BJ (cell line): ENCODE measurements around the gene CCDC102A. TPM values are rescaled to one million over a fixed set of nuclear protein-coding genes. Genes with fewer than 3 reads are reported as not detected.

ENCODE experiments used
- CTCF ChIA-PET: fragments of 350-600 bp; formaldehyde crosslinking; extraction: SDS; loops from one replicate; lab custom pipeline; 2021; ENCODE audit warnings: antibody characterized with exemption, inconsistent platforms; lab: Yijun Ruan, JAX
- POLR2A ChIA-PET: fragments of 300-600 bp; sonication (Branson Sonifier 250); formaldehyde crosslinking; extraction: SDS; loops from one replicate; lab custom pipeline; 2021; ENCODE audit warnings: antibody characterized with exemption; lab: Charles Lee
- DNase-seq: peaks from one replicate; pipeline ENCODE4 v3.0.0-alpha.2; 2011; ENCODE audit warnings: low read depth
- H3K27me3 ChIP-seq: 2 replicates; pipeline ENCODE4 v1.6.0; 2011; ENCODE audit warnings: low read length; ENCODE audit not compliant: control insufficient read depth, insufficient read depth
- H3K36me3 ChIP-seq: 2 replicates; pipeline ENCODE4 v1.5.1; 2011; ENCODE audit warnings: low read length; ENCODE audit not compliant: control insufficient read depth, insufficient read depth
- H3K4me3 ChIP-seq: 2 replicates; pipeline ENCODE4 v1.5.1; 2011; ENCODE audit warnings: low read depth, mild to moderate bottlenecking, control low read depth, low read length
- CTCF ChIP-seq: IDR thresholded peaks from 2 replicates; pipeline ENCODE4 v1.5.1; 2011; ENCODE audit warnings: low read depth, mild to moderate bottlenecking, control low read depth, inconsistent platforms, low read length, moderate library complexity; ENCODE audit not compliant: insufficient read depth
- polyA plus RNA-seq: library from polyadenylated mRNA; depleted of rRNA; stranded (reverse); fragments of >200 nt; gene quantifications from 2 replicates; pipeline ENCODE4 v1.2.3, GENCODE V29; 2011

CCDC102A gene
- polyA plus RNA-seq, 1 experiment, result 13.6 TPM

GRCh38 chr16:57516176-57516725 is 20.1 kb downstream of the CCDC102A start:
- DNase-seq, result no peak
- H3K36me3 ChIP-seq, result peaks cover 10% of the 10 kb centered on the region
- ChIA-PET POLR2A (no interaction called here), CTCF (interaction anchor here (1.4 to 9.1 kb wide), 3 partner anchors 10 to 215 kb away, joined by 3 to 219 read pairs (median 4); no protein-coding TSS in a partner anchor)
- H3K27me3 ChIP-seq, result no peaks in the 10 kb centered on the region
- no peak for TF ChIP-seq CTCF
- H3K4me3 ChIP-seq, result no peak overlapping the region

GRCh38 chr16:57514791-57515600 is 21.4 kb downstream of the CCDC102A start:
- Histone ChIP-seq H3K36me3 (peaks cover 10% of the 10 kb centered on the region), H3K27me3 (no peaks in the 10 kb centered on the region), H3K4me3 (no peak overlapping the region)
- ChIA-PET POLR2A (no interaction called here), CTCF (interaction anchor here (1.1 to 9.1 kb wide), 2 partner anchors 8 to 94 kb away, joined by 3 to 219 read pairs; no protein-coding TSS in a partner anchor)
- no peak for TF ChIP-seq CTCF
- no peak for DNase-seq

GRCh38 chr16:57514371-57514770 is 22.0 kb downstream of the CCDC102A start:
- no peak overlapping the region for H3K4me3 ChIP-seq
- no peaks in the 10 kb centered on the region; the same call in 1 of the 2 replicates for H3K27me3 ChIP-seq
- no peak for TF ChIP-seq CTCF
- peaks cover 10% of the 10 kb centered on the region for H3K36me3 ChIP-seq
- ChIA-PET POLR2A (no interaction called here), CTCF (interaction anchor here (1.1 to 9.1 kb wide), 3 partner anchors 9 to 214 kb away, joined by 3 to 219 read pairs (median 13); no protein-coding TSS in a partner anchor)
- DNase-seq, result no peak

- Histone ChIP-seq H3K4me3 (no peak overlapping the region), H3K27me3 (no peaks in the 10 kb centered on the region; the same call in 1 of the 2 replicates), H3K36me3 (peaks cover 8% of the 10 kb centered on the region)
- ChIA-PET CTCF (interaction anchor here (1.1 to 9.1 kb wide), 4 partner anchors 10 to 213 kb away, joined by 3 to 219 read pairs (median 8); no protein-coding TSS in a partner anchor), POLR2A (no interaction called here)
- DNase-seq, result peak; percentile 35
- TF ChIP-seq CTCF, result no peak
Observed at GRCh38 chr16:57513371-57514102, 22.8 kb downstream of the CCDC102A start.
